Measurements from ENCODE around the gene CBR3. TPM values are rescaled to one million over a fixed set of nuclear protein-coding genes. Genes with fewer than 3 reads are reported as not detected.
A peak's percentile ranks its signal among the peaks of the same experiment; 100 is the strongest.

Gene CBR3
- total and polyA plus RNA-seq, 4 donors, result 0.23 to 9.0 (median 4.7) TPM

GRCh38 chr21:36120304-36120888, 14.5 kb upstream of the CBR3 start:
- no peak for ATAC-seq (ENCODE audit: insufficient read depth, low FRiP score)
- WGBS, 2 donors, result 82 to 85% methylated on average over 7 of the region's 7 CpGs
- peak; percentile 81 to 89 (median 83) for DNase-seq
- no peak overlapping the region for H3K9ac ChIP-seq (ENCODE audit: insufficient read depth in 1 of 2, low read length in 2 of 2)
- H3K27me3 ChIP-seq (ENCODE audit: control insufficient read depth in 3 of 3, insufficient read depth in 3 of 3, low read length in 2 of 3), result no peaks in the 10 kb centered on the region
- H3K27ac ChIP-seq (ENCODE audit: low read depth in 1 of 2, low read length in 1 of 2), result no peak overlapping the region
- TF ChIP-seq CTCF (IDR thresholded peaks at IDR 0.05; ENCODE audit: control extremely low read depth, extremely low read depth), result no peak
- H3K9me3 ChIP-seq (ENCODE audit: control insufficient read depth in 4 of 4, insufficient read depth in 3 of 4, low read length in 3 of 4), result no peaks in the 10 kb centered on the region
- no peak overlapping the region for H3K4me3 ChIP-seq
- H3K4me1 ChIP-seq (ENCODE audit: control insufficient read depth in 5 of 5, insufficient read depth in 5 of 5, low read length in 5 of 5), result peaks cover 0 to 6% (median 3%) of the 10 kb centered on the region in 5 donors
- H3K36me3 ChIP-seq (ENCODE audit: control insufficient read depth in 4 of 4, insufficient read depth in 4 of 4, low read length in 4 of 4), result no peaks in the 10 kb centered on the region

GRCh38 chr21:36122977-36123376, 11.9 kb upstream of the CBR3 start:
- H3K9ac ChIP-seq (ENCODE audit: insufficient read depth in 1 of 2, low read length in 2 of 2), result no peak overlapping the region
- no peaks in the 10 kb centered on the region for H3K36me3 ChIP-seq (ENCODE audit: control insufficient read depth in 4 of 4, insufficient read depth in 4 of 4, low read length in 4 of 4)
- no peak for TF ChIP-seq CTCF (IDR thresholded peaks at IDR 0.05; ENCODE audit: control extremely low read depth, extremely low read depth)
- no peak for ATAC-seq (ENCODE audit: insufficient read depth, low FRiP score)
- H3K9me3 ChIP-seq (ENCODE audit: control insufficient read depth in 4 of 4, insufficient read depth in 3 of 4, low read length in 3 of 4), result no peaks in the 10 kb centered on the region
- H3K4me3 ChIP-seq, result no peak overlapping the region
- peaks cover 0 to 6% (median 4%) of the 10 kb centered on the region in 5 donors for H3K4me1 ChIP-seq (ENCODE audit: control insufficient read depth in 5 of 5, insufficient read depth in 5 of 5, low read length in 5 of 5)
- WGBS, 2 donors, result 63 to 71% methylated on average over 4 of the region's 4 CpGs
- H3K27ac ChIP-seq (ENCODE audit: low read depth in 1 of 2, low read length in 1 of 2), result no peak overlapping the region
- H3K27me3 ChIP-seq (ENCODE audit: control insufficient read depth in 3 of 3, insufficient read depth in 3 of 3, low read length in 2 of 3), result no peaks in the 10 kb centered on the region
- no peak for DNase-seq

- Histone ChIP-seq H3K36me3 (ENCODE audit: control insufficient read depth in 4 of 4, insufficient read depth in 4 of 4, low read length in 4 of 4) (no peaks in the 10 kb centered on the region), H3K4me1 (ENCODE audit: control insufficient read depth in 5 of 5, insufficient read depth in 5 of 5, low read length in 5 of 5) (peaks cover 0 to 6% (median 4%) of the 10 kb centered on the region in 5 donors), H3K9ac (ENCODE audit: insufficient read depth in 1 of 2, low read length in 2 of 2) (no peak overlapping the region), H3K9me3 (ENCODE audit: control insufficient read depth in 4 of 4, insufficient read depth in 3 of 4, low read length in 3 of 4) (no peaks in the 10 kb centered on the region), H3K27ac (ENCODE audit: low read depth in 1 of 2, low read length in 1 of 2) (no peak overlapping the region), H3K4me3 (no peak overlapping the region), H3K27me3 (ENCODE audit: control insufficient read depth in 3 of 3, insufficient read depth in 3 of 3, low read length in 2 of 3) (no peaks in the 10 kb centered on the region)
- ATAC-seq (ENCODE audit: insufficient read depth, low FRiP score) (no peak), DNase-seq (no peak)
- WGBS, 2 donors, result 63 to 84% methylated on average over 2 of the region's 2 CpGs
- no peak for TF ChIP-seq CTCF (IDR thresholded peaks at IDR 0.05; ENCODE audit: control extremely low read depth, extremely low read depth)
These were observed 10.5 kb upstream of the CBR3 start for GRCh38 chr21:36124395-36124794.

Data from lung (tissue), 12 donors.